CD8-positive, alpha-beta memory T cell (primary cell): ENCODE results near the gene XKR7. TPM values are rescaled to one million over a fixed set of nuclear protein-coding genes. Genes with fewer than 3 reads are reported as not detected.

Source experiments
- CTCF ChIA-PET: fragments of 350-600 bp; sonication (Branson Sonifier 250); formaldehyde crosslinking; loops from one replicate; lab custom pipeline; 2021; ENCODE audit warnings: antibody characterized with exemption; lab: Charles Lee
- POLR2A ChIA-PET: fragments of 350-600 bp; sonication (Branson Sonifier 250); formaldehyde crosslinking; loops from one replicate; lab custom pipeline; 2021; ENCODE audit warnings: antibody characterized with exemption; lab: Charles Lee
- DNase-seq, 5 donors: peaks; one replicate each; pipeline versions ENCODE4 v3.0.0 to v3.0.0-alpha.2; 2020 to 2022; ENCODE audit warnings: mixed read lengths in 1 of 5
- H3K27ac ChIP-seq: one replicate; pipeline ENCODE4 v1.7.0; 2013; ENCODE audit warnings: low read depth, mild to moderate bottlenecking, low read length, moderate library complexity
- H3K27me3 ChIP-seq: 2 replicates; pipeline ENCODE4 v1.7.0; 2013; ENCODE audit warnings: low read length, mild to moderate bottlenecking; ENCODE audit not compliant: insufficient read depth, poor library complexity, severe bottlenecking
- H3K36me3 ChIP-seq: 2 replicates; pipeline ENCODE4 v1.7.0; 2013; ENCODE audit warnings: mild to moderate bottlenecking, low read length, moderate library complexity; ENCODE audit not compliant: insufficient read depth
- H3K4me1 ChIP-seq: 2 replicates; pipeline ENCODE4 v1.7.0; 2013; ENCODE audit warnings: mild to moderate bottlenecking, low read length, moderate library complexity; ENCODE audit not compliant: insufficient read depth
- H3K4me3 ChIP-seq: 2 replicates; pipeline ENCODE4 v1.7.0; 2013; ENCODE audit warnings: mild to moderate bottlenecking, low read length
- H3K9me3 ChIP-seq: 2 replicates; pipeline ENCODE4 v1.7.0; 2013; ENCODE audit warnings: mild to moderate bottlenecking, low read length
- H3K27ac Mint-ChIP-seq, 8 donors: one replicate each; pipeline ENCODE4 v1.8.0; 2020 to 2021; ENCODE audit warnings: mixed read lengths in 8 of 8, mild to moderate bottlenecking in 6 of 8, inconsistent platforms in 3 of 8, moderate library complexity in 3 of 8
- H3K27me3 Mint-ChIP-seq, 2 donors: one replicate each; pipeline ENCODE4 v1.8.0; 2020 to 2021; ENCODE audit warnings: mixed read lengths in 2 of 2, mild to moderate bottlenecking in 1 of 2, moderate library complexity in 1 of 2
- H3K36me3 Mint-ChIP-seq, 3 donors: one replicate each; pipeline ENCODE4 v1.8.0; 2020 to 2021; ENCODE audit warnings: mixed read lengths in 3 of 3, inconsistent platforms in 1 of 3, mild to moderate bottlenecking in 1 of 3
- H3K4me1 Mint-ChIP-seq, 3 donors: one replicate each; pipeline ENCODE4 v1.8.0; 2020 to 2021; ENCODE audit warnings: mixed read lengths in 3 of 3, inconsistent platforms in 1 of 3, mild to moderate bottlenecking in 1 of 3
- H3K4me3 Mint-ChIP-seq, 7 donors: one replicate each; pipeline ENCODE4 v1.8.0; 2020 to 2021; ENCODE audit warnings: mixed read lengths in 7 of 7, mild to moderate bottlenecking in 6 of 7, moderate library complexity in 4 of 7, inconsistent platforms in 2 of 7
- H3K9me3 Mint-ChIP-seq, 5 donors: one replicate each; pipeline ENCODE4 v1.8.0; 2020 to 2022; ENCODE audit warnings: mixed read lengths in 5 of 5, mild to moderate bottlenecking in 3 of 5, moderate library complexity in 2 of 5, inconsistent platforms in 1 of 5
- polyA plus RNA-seq: library from polyadenylated mRNA; unstranded; fragments of 300-500 nt; fragmentation: Illumina TruSeq; gene quantifications from one replicate; pipeline ENCODE4 v1.2.3, GENCODE V29; 2021
- total RNA-seq, 2 experiments: library from RNA; stranded (reverse); gene quantifications; one replicate each; pipeline ENCODE4 v1.2.3, GENCODE V29; 2021

Gene XKR7
- total and polyA plus RNA-seq, 3 experiments from 2014 or later = 0.02 TPM; not detected in 2

DNA sequence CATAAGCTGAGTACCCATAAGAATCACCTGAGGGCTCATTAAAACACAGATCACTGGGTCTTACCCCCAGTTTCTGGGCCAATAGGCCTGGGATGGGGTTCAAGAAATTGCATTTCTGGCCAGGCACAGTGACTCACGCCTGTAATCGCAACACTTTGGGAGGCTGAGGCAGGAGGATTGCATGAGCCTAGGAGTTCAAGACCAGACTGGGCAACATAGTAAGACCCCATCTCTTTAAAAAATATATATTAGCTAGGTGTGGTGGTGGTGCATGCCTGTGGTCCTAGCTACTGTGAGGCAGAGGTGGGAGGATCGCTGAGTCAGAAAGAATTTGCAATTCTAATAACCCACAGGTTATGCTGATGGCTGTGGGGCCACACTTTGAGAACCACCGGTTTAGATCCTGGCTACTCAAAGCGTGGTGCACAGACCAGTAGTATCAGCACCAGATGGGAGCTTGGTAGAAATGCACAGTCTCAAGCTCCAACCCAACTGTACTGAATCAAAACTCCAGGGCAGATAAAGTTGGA lies 44.3 kb downstream of the XKR7 start:
- Histone ChIP-seq H3K4me3 (no peak overlapping the region), H3K27ac (no peak overlapping the region), H3K4me1 (no peaks in the 10 kb centered on the region), H3K36me3 (no peaks in the 10 kb centered on the region), H3K9me3 (no peaks in the 10 kb centered on the region), H3K27me3 (peaks cover 2% of the 10 kb centered on the region)
- peak in 1 of 5 donors; percentile 14 for DNase-seq
- POLR2A ChIA-PET = no interaction called here
- Mint-ChIP-seq H3K27me3 (peaks cover 24 to 55% of the 10 kb centered on the region in 2 donors), H3K9me3 (no peaks in the 10 kb centered on the region), H3K27ac (no peak overlapping the region), H3K36me3 (no peaks in the 10 kb centered on the region), H3K4me3 (no peak overlapping the region), H3K4me1 (no peaks in the 10 kb centered on the region)
- CTCF ChIA-PET = interaction anchor here (0.9 kb wide), 1 partner anchor 19 kb away, joined by 4 read pairs; no protein-coding TSS in a partner anchor

GRCh38 chr20:32013326-32013725 lies 45.4 kb downstream of the XKR7 start:
- no peak overlapping the region for H3K27ac ChIP-seq
- peak in 1 of 5 donors; percentile 19 for DNase-seq
- H3K9me3 ChIP-seq = no peaks in the 10 kb centered on the region
- H3K27me3 ChIP-seq = peaks cover 9% of the 10 kb centered on the region
- Mint-ChIP-seq H3K27ac (no peak overlapping the region), H3K9me3 (no peaks in the 10 kb centered on the region), H3K36me3 (no peaks in the 10 kb centered on the region), H3K4me3 (no peak overlapping the region), H3K4me1 (peaks cover 6 to 11% (median 10%) of the 10 kb centered on the region in 3 donors), H3K27me3 (peaks cover 33 to 58% of the 10 kb centered on the region in 2 donors)
- H3K4me3 ChIP-seq = no peak overlapping the region
- ChIA-PET CTCF (no interaction called here), POLR2A (no interaction called here)
- H3K36me3 ChIP-seq = no peaks in the 10 kb centered on the region
- peaks cover 4% of the 10 kb centered on the region for H3K4me1 ChIP-seq

DNA sequence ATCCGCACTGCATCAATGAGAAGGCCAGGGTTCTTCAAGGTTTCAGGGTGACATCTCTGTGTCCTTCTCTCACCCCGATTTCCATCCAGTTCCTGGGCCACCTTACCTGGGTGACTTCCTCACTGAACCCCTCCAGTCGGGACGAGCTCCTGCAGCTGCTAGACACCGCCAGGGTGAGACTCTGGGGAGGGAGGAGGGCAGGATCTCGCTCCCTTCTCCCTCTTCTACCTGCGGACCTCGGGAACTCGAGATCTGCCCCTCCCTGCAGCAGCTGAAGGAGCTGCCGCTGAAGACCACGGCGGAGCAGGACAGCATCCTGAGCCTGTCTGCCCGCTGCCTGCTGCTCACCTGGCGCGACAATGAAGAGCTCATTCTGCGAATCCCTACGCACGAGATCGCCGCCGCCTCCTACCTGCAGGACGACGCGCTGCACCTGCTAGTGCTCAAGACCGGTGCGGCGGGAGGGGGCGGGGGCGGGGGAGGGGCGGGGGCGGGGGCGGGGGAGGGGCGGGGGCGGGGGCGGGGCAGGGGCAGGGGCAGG lies 49.8 kb downstream of the XKR7 start:
- Mint-ChIP-seq H3K9me3 (peaks cover 0 to 2% (median 0%) of the 10 kb centered on the region in 5 donors), H3K27ac (no peak overlapping the region), H3K36me3 (peaks cover 0 to 4% (median 3%) of the 10 kb centered on the region in 3 donors), H3K27me3 (peaks cover 50 to 76% of the 10 kb centered on the region in 2 donors), H3K4me3 (peak overlapping the region; percentile 30 to 80 (median 75)), H3K4me1 (peaks cover 18 to 26% (median 25%) of the 10 kb centered on the region in 3 donors)
- DNase-seq = peak; percentile 10 to 53 (median 36)
- H3K27me3 ChIP-seq = peaks cover 25% of the 10 kb centered on the region
- ChIA-PET POLR2A (no interaction called here), CTCF (interaction anchor here (1.1 to 1.5 kb wide), 4 partner anchors 10 to 49 kb away, joined by 3 to 6 read pairs (median 4); no protein-coding TSS in a partner anchor)
- no peaks in the 10 kb centered on the region for H3K36me3 ChIP-seq
- no peak overlapping the region for H3K4me3 ChIP-seq
- no peaks in the 10 kb centered on the region for H3K9me3 ChIP-seq
- no peak overlapping the region for H3K27ac ChIP-seq
- H3K4me1 ChIP-seq = peaks cover 11% of the 10 kb centered on the region

DNA sequence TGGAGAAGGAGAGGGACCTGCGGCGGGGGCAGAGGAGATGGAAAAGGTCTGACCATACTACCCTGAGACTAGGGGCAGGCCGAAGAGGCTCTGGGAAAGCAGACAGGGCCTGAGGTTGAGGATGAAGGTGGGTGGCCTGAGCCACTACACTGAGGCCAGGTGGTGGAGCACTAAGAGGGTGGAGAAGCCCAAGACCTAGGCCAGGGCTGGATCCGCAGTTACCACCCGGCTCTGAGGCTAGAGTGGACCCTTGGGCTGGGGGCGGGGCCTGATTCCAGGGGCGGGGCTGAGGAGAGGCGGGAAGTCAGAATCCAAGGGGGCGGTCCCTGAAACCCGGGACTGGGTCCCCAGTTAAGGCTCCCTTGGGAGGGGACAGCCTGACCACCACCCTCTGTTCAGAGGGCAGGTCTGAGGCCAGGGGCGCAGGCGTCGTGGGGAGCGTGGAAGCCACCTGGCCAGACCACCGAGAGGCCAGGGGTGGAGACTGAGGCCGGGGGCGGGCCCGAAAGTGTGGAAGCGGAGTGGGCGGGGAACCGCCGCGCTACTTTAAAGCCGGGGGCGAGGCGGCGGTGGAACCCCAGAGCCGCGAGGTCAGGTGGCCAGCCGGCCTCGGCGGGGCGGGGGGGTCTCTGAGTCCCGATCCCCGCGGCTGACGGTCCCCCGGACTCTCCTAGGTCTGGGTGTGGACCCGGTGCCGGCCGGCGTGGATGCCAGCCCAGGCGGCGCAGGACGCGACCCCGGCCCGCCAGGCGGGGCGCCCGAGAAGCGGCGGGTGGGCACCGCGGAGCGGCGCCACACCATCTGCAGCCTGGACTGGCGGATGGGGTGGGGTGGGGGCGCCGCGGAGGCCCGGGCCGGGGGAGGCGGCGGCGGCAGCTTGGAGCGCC lies 50.6 kb downstream of the XKR7 start:
- CTCF ChIA-PET = interaction anchor here (1.0 to 1.5 kb wide), 5 partner anchors 11 to 195 kb away, joined by 3 to 6 read pairs (median 3); no protein-coding TSS in a partner anchor
- peaks cover 25% of the 10 kb centered on the region for H3K27me3 ChIP-seq

GRCh38 chr20:32019156-32019510 lies 51.2 kb downstream of the XKR7 start:
- CTCF ChIA-PET = interaction anchor here (1.0 kb wide), 1 partner anchor 196 kb away, joined by 3 read pairs; no protein-coding TSS in a partner anchor
- Histone ChIP-seq H3K4me3 (no peak overlapping the region), H3K36me3 (no peaks in the 10 kb centered on the region), H3K27me3 (peaks cover 25% of the 10 kb centered on the region), H3K9me3 (no peaks in the 10 kb centered on the region), H3K4me1 (peaks cover 11% of the 10 kb centered on the region), H3K27ac (no peak overlapping the region)
- H3K4me3 Mint-ChIP-seq = peak overlapping the region; percentile 72 to 92 (median 83)
- H3K27ac Mint-ChIP-seq = peak overlapping the region in 1 of 8 donors; percentile 22
- POLR2A ChIA-PET = no interaction called here
- H3K4me1 Mint-ChIP-seq = peaks cover 18 to 26% (median 25%) of the 10 kb centered on the region in 3 donors
- peaks cover 0 to 4% (median 3%) of the 10 kb centered on the region in 3 donors for H3K36me3 Mint-ChIP-seq
- DNase-seq = no peak
- peaks cover 59 to 88% of the 10 kb centered on the region in 2 donors for H3K27me3 Mint-ChIP-seq
- H3K9me3 Mint-ChIP-seq = peaks cover 0 to 2% (median 0%) of the 10 kb centered on the region in 5 donors

More for the DNA sequence above, 50.6 kb downstream of the XKR7 start:
- POLR2A ChIA-PET = no interaction called here
- Mint-ChIP-seq H3K4me3 (peak overlapping the region; percentile 49 to 90 (median 80)), H3K4me1 (peaks cover 18 to 26% (median 25%) of the 10 kb centered on the region in 3 donors), H3K36me3 (peaks cover 0 to 4% (median 3%) of the 10 kb centered on the region in 3 donors), H3K27me3 (peaks cover 57 to 82% of the 10 kb centered on the region in 2 donors), H3K27ac (no peak overlapping the region), H3K9me3 (peaks cover 0 to 2% (median 0%) of the 10 kb centered on the region in 5 donors)
- H3K9me3 ChIP-seq = no peaks in the 10 kb centered on the region
- H3K4me3 ChIP-seq = peak overlapping the region; percentile 40
- DNase-seq = peak; percentile 26 to 53 (median 34)
- peaks cover 11% of the 10 kb centered on the region for H3K4me1 ChIP-seq
- no peak overlapping the region for H3K27ac ChIP-seq
- no peaks in the 10 kb centered on the region for H3K36me3 ChIP-seq

DNA sequence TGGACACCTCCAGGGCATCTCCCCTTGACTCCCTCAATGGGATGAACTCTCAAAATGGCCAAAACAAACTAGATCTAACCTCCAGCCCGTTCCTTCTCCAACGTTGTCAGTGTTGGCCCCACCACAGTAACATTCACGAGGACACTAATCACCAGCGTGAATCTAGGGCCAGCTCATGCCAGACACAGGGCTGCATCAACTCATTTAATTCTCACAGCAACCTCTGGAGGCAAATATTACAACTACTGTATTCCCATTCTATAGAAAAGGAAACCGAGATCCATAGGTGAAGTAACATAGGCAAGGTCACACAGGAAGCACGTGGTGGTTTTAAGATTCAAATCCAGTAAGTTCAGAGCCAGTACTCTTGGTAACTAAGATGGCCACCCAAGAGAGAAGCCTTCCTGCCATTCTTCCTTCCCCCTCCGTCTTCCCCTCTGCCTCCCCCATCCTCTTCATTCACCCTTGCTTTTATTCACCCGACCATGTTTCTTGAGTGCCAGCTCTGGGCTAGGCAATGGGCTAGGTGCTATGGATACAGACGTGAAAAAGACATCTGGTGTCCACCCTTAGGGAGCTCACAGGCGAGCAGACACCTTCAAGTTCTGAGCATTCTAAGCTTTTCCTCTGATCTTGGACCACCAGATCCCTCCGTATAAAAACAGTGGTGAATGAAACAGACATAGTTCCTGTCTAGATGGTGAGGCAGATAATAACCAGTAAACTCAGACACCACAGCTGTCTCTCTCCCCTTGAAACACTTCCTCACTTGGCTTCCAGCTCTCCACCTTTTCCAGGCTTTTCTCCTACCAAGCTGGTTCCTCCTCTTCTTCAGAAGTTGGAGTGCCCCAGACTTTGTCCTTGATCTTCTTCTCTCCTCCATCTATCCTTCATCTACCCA lies 51.9 kb downstream of the XKR7 start:
- Histone ChIP-seq H3K27me3 (peaks cover 25% of the 10 kb centered on the region), H3K36me3 (no peaks in the 10 kb centered on the region), H3K4me1 (peaks cover 11% of the 10 kb centered on the region), H3K4me3 (no peak overlapping the region), H3K27ac (no peak overlapping the region), H3K9me3 (no peaks in the 10 kb centered on the region)
- peaks cover 0 to 4% (median 3%) of the 10 kb centered on the region in 3 donors for H3K36me3 Mint-ChIP-seq
- H3K4me3 Mint-ChIP-seq = peak overlapping the region; percentile 75 to 92 (median 83)
- POLR2A ChIA-PET = no interaction called here
- H3K27me3 Mint-ChIP-seq = peaks cover 57 to 89% of the 10 kb centered on the region in 2 donors
- peaks cover 0 to 2% (median 0%) of the 10 kb centered on the region in 5 donors for H3K9me3 Mint-ChIP-seq
- DNase-seq = peak in 1 of 5 donors; percentile 6
- H3K27ac Mint-ChIP-seq = peak overlapping the region in 3 of 8 donors; percentile 13 to 38 (median 22)
- CTCF ChIA-PET = interaction anchor here (1.0 to 1.7 kb wide), 3 partner anchors 10 to 197 kb away, joined by 3 to 6 read pairs (median 5); no protein-coding TSS in a partner anchor
- H3K4me1 Mint-ChIP-seq = peaks cover 18 to 26% (median 25%) of the 10 kb centered on the region in 3 donors

DNA sequence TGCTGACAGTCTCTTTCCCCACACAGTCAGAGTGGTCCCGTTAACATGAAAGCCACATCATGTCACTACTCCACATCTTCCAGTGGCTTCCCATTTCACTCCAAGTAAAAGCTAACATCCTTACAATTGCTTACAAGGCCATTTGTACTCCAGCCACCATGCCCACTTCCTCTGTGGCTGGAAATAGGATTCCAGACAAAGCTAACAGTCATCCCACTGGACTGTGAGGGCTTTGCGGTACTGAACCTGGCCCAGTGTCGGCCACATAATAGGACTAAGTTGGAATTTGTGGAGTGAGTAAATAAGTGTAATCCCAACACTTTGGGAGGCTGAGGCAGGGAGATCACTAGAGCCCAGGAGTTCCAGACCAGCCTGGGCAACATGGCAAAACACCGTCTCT lies 53.1 kb downstream of the XKR7 start:
- Histone ChIP-seq H3K4me3 (no peak overlapping the region), H3K36me3 (no peaks in the 10 kb centered on the region), H3K4me1 (peaks cover 11% of the 10 kb centered on the region), H3K27me3 (peaks cover 25% of the 10 kb centered on the region), H3K27ac (no peak overlapping the region), H3K9me3 (no peaks in the 10 kb centered on the region)
- DNase-seq = no peak
- Mint-ChIP-seq H3K27ac (no peak overlapping the region), H3K4me1 (peaks cover 18 to 26% (median 25%) of the 10 kb centered on the region in 3 donors), H3K27me3 (peaks cover 49 to 85% of the 10 kb centered on the region in 2 donors), H3K36me3 (peaks cover 0 to 4% (median 3%) of the 10 kb centered on the region in 3 donors), H3K4me3 (peak overlapping the region in 1 of 7 donors; percentile 45), H3K9me3 (peaks cover 0 to 2% (median 0%) of the 10 kb centered on the region in 5 donors)
- ChIA-PET POLR2A (no interaction called here), CTCF (interaction anchor here (1.7 kb wide), 1 partner anchor 198 kb away, joined by 5 read pairs; no protein-coding TSS in a partner anchor)
